KMS-11 (cell line): ENCODE data around the gene OAT.

Experiments used
- H2AFZ ChIP-seq: fragments of 200-600 bp; sonication (generic); 2 replicates; pipeline ENCODE4 v1.6.1; 2016; ENCODE audit warnings: antibody characterized with exemption, mixed run types, low read depth
- H3K27ac ChIP-seq: fragments of 200-600 bp; sonication (generic); 2 replicates; pipeline ENCODE4 v1.6.1; 2016; ENCODE audit warnings: mild to moderate bottlenecking, mixed run types
- H3K27me3 ChIP-seq: fragments of 200-600 bp; sonication (generic); 2 replicates; pipeline ENCODE4 v1.6.1; 2017; ENCODE audit warnings: mild to moderate bottlenecking, low read depth, mixed run types, moderate library complexity; ENCODE audit not compliant: insufficient read depth
- H3K36me3 ChIP-seq: fragments of 200-600 bp; sonication (generic); 2 replicates; pipeline ENCODE4 v1.6.1; 2017; ENCODE audit warnings: mild to moderate bottlenecking, mixed run types; ENCODE audit not compliant: insufficient read depth
- H3K4me1 ChIP-seq: fragments of 200-600 bp; sonication (generic); 2 replicates; pipeline ENCODE4 v1.6.1; 2016; ENCODE audit warnings: mild to moderate bottlenecking, low read depth, mixed run types; ENCODE audit not compliant: poor library complexity, severe bottlenecking
- H3K4me2 ChIP-seq: fragments of 200-600 bp; sonication (generic); 2 replicates; pipeline ENCODE4 v1.7.0; 2016; ENCODE audit warnings: mild to moderate bottlenecking, mixed run types
- H3K4me3 ChIP-seq: fragments of 200-600 bp; sonication (generic); IDR thresholded peaks from 2 replicates; pipeline ENCODE4 v1.6.1; 2017; ENCODE audit warnings: low read depth, low read length, mixed read lengths; ENCODE audit not compliant: insufficient read depth
- H3K79me2 ChIP-seq: fragments of 200-600 bp; sonication (generic); 2 replicates; pipeline ENCODE4 v1.6.1; 2016; ENCODE audit warnings: low read depth, mixed run types; ENCODE audit not compliant: insufficient read depth
- H3K9ac ChIP-seq: fragments of 200-600 bp; sonication (generic); 2 replicates; pipeline ENCODE4 v1.6.1; 2016; ENCODE audit warnings: mild to moderate bottlenecking, mixed run types
- H4K20me1 ChIP-seq: fragments of 200-600 bp; sonication (generic); 2 replicates; pipeline ENCODE4 v1.6.1; 2016; ENCODE audit warnings: mild to moderate bottlenecking, mixed run types; ENCODE audit not compliant: insufficient read depth
- CTCF ChIP-seq: fragments of 200-600 bp; sonication (generic); conservative IDR thresholded peaks from 2 replicates; pipeline ENCODE4 v1.6.1; 2017; ENCODE audit warnings: low read depth, mild to moderate bottlenecking, antibody characterized with exemption, low read length, moderate library complexity, mixed read lengths

Gene OAT

GRCh38 chr10:124387078-124387874 lies 31.4 kb downstream of the OAT start:
- TF ChIP-seq CTCF, result peak; percentile 25
- Histone ChIP-seq H3K4me2 (no peak overlapping the region), H3K79me2 (no peaks in the 10 kb centered on the region), H3K27ac (no peak overlapping the region), H4K20me1 (no peaks in the 10 kb centered on the region), H3K4me1 (peaks cover 32% of the 10 kb centered on the region), H2AFZ (no peak overlapping the region), H3K4me3 (no peak overlapping the region), H3K36me3 (no peaks in the 10 kb centered on the region), H3K9ac (no peak overlapping the region), H3K27me3 (no peaks in the 10 kb centered on the region)

GRCh38 chr10:124386186-124387077 lies 32.3 kb downstream of the OAT start:
- Histone ChIP-seq H3K9ac (no peak overlapping the region), H3K79me2 (no peaks in the 10 kb centered on the region), H3K27me3 (no peaks in the 10 kb centered on the region), H3K4me3 (no peak overlapping the region), H2AFZ (no peak overlapping the region), H3K4me2 (no peak overlapping the region), H4K20me1 (no peaks in the 10 kb centered on the region), H3K27ac (no peak overlapping the region), H3K4me1 (peaks cover 24% of the 10 kb centered on the region), H3K36me3 (no peaks in the 10 kb centered on the region)
- no peak for TF ChIP-seq CTCF

- no peaks in the 10 kb centered on the region for H3K79me2 ChIP-seq
- H3K4me1 ChIP-seq, result peaks cover 22% of the 10 kb centered on the region
- H3K4me3 ChIP-seq, result no peak overlapping the region
- no peak overlapping the region for H3K9ac ChIP-seq
- no peaks in the 10 kb centered on the region for H3K27me3 ChIP-seq
- H4K20me1 ChIP-seq, result no peaks in the 10 kb centered on the region
- no peak overlapping the region for H3K27ac ChIP-seq
- TF ChIP-seq CTCF, result no peak
- no peak overlapping the region for H3K4me2 ChIP-seq
- no peak overlapping the region for H2AFZ ChIP-seq
- H3K36me3 ChIP-seq, result no peaks in the 10 kb centered on the region
Measured at GRCh38 chr10:124385627-124386185, 33.0 kb downstream of the OAT start.

GRCh38 chr10:124384591-124385190 lies 34.0 kb downstream of the OAT start:
- no peak for TF ChIP-seq CTCF

More at GRCh38 chr10:124384591-124385190, 34.0 kb downstream of the OAT start:
- no peak overlapping the region for H3K27ac ChIP-seq
- H3K36me3 ChIP-seq, result no peaks in the 10 kb centered on the region
- H3K79me2 ChIP-seq, result no peaks in the 10 kb centered on the region
- no peak overlapping the region for H3K4me3 ChIP-seq
- no peak overlapping the region for H2AFZ ChIP-seq
- H3K27me3 ChIP-seq, result no peaks in the 10 kb centered on the region
- H3K4me2 ChIP-seq, result no peak overlapping the region
- H3K9ac ChIP-seq, result no peak overlapping the region
- no peaks in the 10 kb centered on the region for H4K20me1 ChIP-seq
- peaks cover 31% of the 10 kb centered on the region for H3K4me1 ChIP-seq
